Uterus (tissue), 4 donors: Measurements from ENCODE around the gene DCAF4. TPM values are rescaled to one million over a fixed set of nuclear protein-coding genes. Genes with fewer than 3 reads are reported as not detected.

ENCODE experiments used
- DNase-seq, 2 donors: peaks; one replicate each; pipeline ENCODE4 v3.0.0-alpha.2; 2019 to 2020
- H3K27ac ChIP-seq, 2 donors: fragments of 200-600 bp; sonication (generic); 1 replicate in 1 of 2; 2 replicates in 1 of 2; pipeline ENCODE4 v1.5.1; 2016 to 2018
- H3K27me3 ChIP-seq, 2 donors: fragments of 200-600 bp; sonication (generic); one replicate each; pipeline ENCODE4 v1.5.1; 2018 to 2019; ENCODE audit warnings: control low read depth in 1 of 2
- H3K36me3 ChIP-seq, 2 donors: fragments of 200-600 bp; sonication (generic); one replicate each; pipeline ENCODE4 v1.5.1; 2019; ENCODE audit warnings: control low read depth in 1 of 2
- H3K4me1 ChIP-seq, 2 donors: fragments of 200-600 bp; sonication (generic); one replicate each; pipeline ENCODE4 v1.5.1; 2018 to 2019; ENCODE audit warnings: control low read depth in 1 of 2
- H3K4me3 ChIP-seq, 2 donors: fragments of 200-600 bp; sonication (generic); 1 replicate in 1 of 2; 2 replicates in 1 of 2; pipeline ENCODE4 v1.5.1; 2018 to 2019; ENCODE audit warnings: mild to moderate bottlenecking in 1 of 2
- H3K9me3 ChIP-seq, 2 donors: fragments of 200-600 bp; sonication (generic); one replicate each; pipeline ENCODE4 v1.5.1; 2019; ENCODE audit warnings: control low read depth in 1 of 2
- CTCF ChIP-seq, 4 experiments: fragments of 200-600 bp in 2 of 4; fragments of 450-650 bp in 2 of 4; sonication (generic) in 2 of 4; IDR thresholded peaks; one replicate each; pipeline ENCODE4 v1.5.1; 2016 to 2019; ENCODE audit warnings: antibody characterized with exemption in 4 of 4, mild to moderate bottlenecking in 2 of 4, moderate library complexity in 1 of 4
- POLR2A ChIP-seq, 2 donors: fragments of 450-650 bp; IDR thresholded peaks; one replicate each; pipeline ENCODE4 v1.6.1; 2016; ENCODE audit warnings: antibody characterized with exemption in 2 of 2, mild to moderate bottlenecking in 1 of 2, moderate library complexity in 1 of 2
- intact Hi-C: fragments of 100-400 bp; cut with DNase I; formaldehyde crosslinking; loops from one replicate; pipeline ENCODE4 v1.15.1; 2023; ENCODE audit warnings: low total_unique reads
- total RNA-seq, 4 donors: library from RNA; depleted of rRNA in 3 of 4; stranded (reverse); fragments of >200 nt in 3 of 4; gene quantifications; one replicate each; pipeline versions ENCODE4 v1.1.0 to v1.2.4, GENCODE V29; 2014 to 2023
- donor health status: DM: yes; HTN: yes; CAD: no.

The DCAF4 gene
- total RNA-seq, 4 donors from 2014 or later: 12.0 to 14.1 (median 13.7) TPM; not detected in 1

- no peaks in the 10 kb centered on the region for H3K4me1 ChIP-seq
- TF ChIP-seq POLR2A (IDR thresholded peaks at IDR 0.05) (no peak), CTCF (IDR thresholded peaks at IDR 0.05) (no peak)
- H3K27ac ChIP-seq: no peak overlapping the region
- intact Hi-C loops: loop anchor here (5.0 kb wide), 1 partner anchor 386 kb away; no protein-coding TSS in a partner anchor
- no peaks in the 10 kb centered on the region for H3K27me3 ChIP-seq
- DNase-seq: no peak
- H3K4me3 ChIP-seq: no peak overlapping the region
- no peaks in the 10 kb centered on the region for H3K36me3 ChIP-seq
- no peaks in the 10 kb centered on the region for H3K9me3 ChIP-seq
Observed at GRCh38 chr14:72902801-72903530, 23.3 kb upstream of the DCAF4 start.

GRCh38 chr14:72903716-72904115 is 22.5 kb upstream of the DCAF4 start:
- intact Hi-C loops: loop anchor here (5.0 kb wide), 1 partner anchor 386 kb away; no protein-coding TSS in a partner anchor
- DNase-seq: no peak

GRCh38 chr14:72904218-72904617 is 22.0 kb upstream of the DCAF4 start:
- Histone ChIP-seq H3K4me3 (no peak overlapping the region), H3K4me1 (no peaks in the 10 kb centered on the region), H3K27ac (no peak overlapping the region), H3K27me3 (no peaks in the 10 kb centered on the region), H3K9me3 (no peaks in the 10 kb centered on the region), H3K36me3 (no peaks in the 10 kb centered on the region)
- TF ChIP-seq CTCF (IDR thresholded peaks at IDR 0.05) (no peak), POLR2A (IDR thresholded peaks at IDR 0.05) (no peak)
- intact Hi-C loops: loop anchor here (5.0 kb wide), 1 partner anchor 387 kb away; no protein-coding TSS in a partner anchor
- no peak for DNase-seq

More at GRCh38 chr14:72903716-72904115, 22.5 kb upstream of the DCAF4 start:
- Histone ChIP-seq H3K36me3 (no peaks in the 10 kb centered on the region), H3K9me3 (no peaks in the 10 kb centered on the region), H3K4me1 (no peaks in the 10 kb centered on the region), H3K4me3 (no peak overlapping the region), H3K27ac (no peak overlapping the region), H3K27me3 (no peaks in the 10 kb centered on the region)
- TF ChIP-seq POLR2A (IDR thresholded peaks at IDR 0.05) (no peak), CTCF (IDR thresholded peaks at IDR 0.05) (no peak)

- Histone ChIP-seq H3K9me3 (no peaks in the 10 kb centered on the region), H3K4me1 (no peaks in the 10 kb centered on the region), H3K27me3 (no peaks in the 10 kb centered on the region), H3K27ac (no peak overlapping the region), H3K4me3 (no peak overlapping the region), H3K36me3 (no peaks in the 10 kb centered on the region)
- intact Hi-C loops: loop anchor here (5.0 kb wide), 1 partner anchor 388 kb away; no protein-coding TSS in a partner anchor
- TF ChIP-seq CTCF (IDR thresholded peaks at IDR 0.05) (peak; percentile 78 to 86 (median 84)), POLR2A (IDR thresholded peaks at IDR 0.05) (no peak)
- DNase-seq: peak; percentile 43 to 53
Observed at GRCh38 chr14:72904840-72905561, 21.3 kb upstream of the DCAF4 start.

- no peaks in the 10 kb centered on the region for H3K36me3 ChIP-seq
- intact Hi-C loops: no loop called here
- no peak overlapping the region for H3K4me3 ChIP-seq
- no peaks in the 10 kb centered on the region for H3K4me1 ChIP-seq
- no peaks in the 10 kb centered on the region for H3K27me3 ChIP-seq
- DNase-seq: no peak
- no peak overlapping the region for H3K27ac ChIP-seq
- no peaks in the 10 kb centered on the region for H3K9me3 ChIP-seq
- no peak for TF ChIP-seq CTCF (IDR thresholded peaks at IDR 0.05)
- no peak for TF ChIP-seq POLR2A (IDR thresholded peaks at IDR 0.05)
Observed at GRCh38 chr14:72906316-72906715, 19.9 kb upstream of the DCAF4 start.
